HEK293T (cell line): ENCODE measurements around the gene BHLHE23.

Experiments used
- ARNT ChIP-seq: fragments of 450-650 bp; IDR thresholded peaks from 2 replicates; pipeline ENCODE4 v1.6.1; 2017; ENCODE audit warnings: mild to moderate bottlenecking
- ELF4 ChIP-seq: fragments of 450-650 bp; IDR thresholded peaks from 2 replicates; pipeline ENCODE4 v1.6.1; 2017; ENCODE audit warnings: antibody characterized with exemption
- FOXA1 ChIP-seq: fragments of 450-650 bp; IDR thresholded peaks from 2 replicates; pipeline ENCODE4 v1.6.1; 2016; ENCODE audit warnings: mild to moderate bottlenecking
- FOXK2 ChIP-seq: fragments of 450-650 bp; IDR thresholded peaks from 2 replicates; pipeline ENCODE4 v1.6.1; 2016; ENCODE audit warnings: mild to moderate bottlenecking
- FOXM1 ChIP-seq: fragments of 450-650 bp; IDR thresholded peaks from 2 replicates; pipeline ENCODE4 v1.6.1; 2017; ENCODE audit warnings: mild to moderate bottlenecking, borderline replicate concordance
- HDGF ChIP-seq: fragments of 450-650 bp; IDR thresholded peaks from 2 replicates; pipeline ENCODE4 v1.6.1; 2017; ENCODE audit warnings: antibody characterized with exemption, borderline replicate concordance
- L3MBTL2 ChIP-seq: fragments of 450-650 bp; conservative IDR thresholded peaks from 2 replicates; pipeline ENCODE4 v1.6.1; 2016; ENCODE audit warnings: mild to moderate bottlenecking
- LEF1 ChIP-seq: fragments of 450-650 bp; IDR thresholded peaks from 2 replicates; pipeline ENCODE4 v1.6.1; 2017; ENCODE audit warnings: mild to moderate bottlenecking, borderline replicate concordance
- SP1 ChIP-seq: fragments of 450-650 bp; IDR thresholded peaks from 2 replicates; pipeline ENCODE4 v1.6.1; 2017
- SUZ12 ChIP-seq: fragments of 450-650 bp; IDR thresholded peaks from 2 replicates; pipeline ENCODE4 v1.6.1; 2016; ENCODE audit warnings: mild to moderate bottlenecking
- TARDBP ChIP-seq: fragments of 450-650 bp; IDR thresholded peaks from 2 replicates; pipeline ENCODE4 v1.6.1; 2016
- ZNF384 ChIP-seq: fragments of 450-650 bp; IDR thresholded peaks from 2 replicates; pipeline ENCODE4 v1.6.1; 2016
- TF ChIP-seq, protein P1 (sequence below): fragments of 450-650 bp; IDR thresholded peaks from 2 replicates; pipeline ENCODE4 v1.6.1; 2016

GRCh38 chr20:62991863-62992262 lies 14.9 kb downstream of the BHLHE23 start:
- no peak for TF ChIP-seq SUZ12
- TF ChIP-seq LEF1, result no peak
- no peak for TF ChIP-seq TARDBP
- no peak for TF ChIP-seq FOXM1
- TF ChIP-seq L3MBTL2, result no peak
- TF ChIP-seq, protein P1, sequence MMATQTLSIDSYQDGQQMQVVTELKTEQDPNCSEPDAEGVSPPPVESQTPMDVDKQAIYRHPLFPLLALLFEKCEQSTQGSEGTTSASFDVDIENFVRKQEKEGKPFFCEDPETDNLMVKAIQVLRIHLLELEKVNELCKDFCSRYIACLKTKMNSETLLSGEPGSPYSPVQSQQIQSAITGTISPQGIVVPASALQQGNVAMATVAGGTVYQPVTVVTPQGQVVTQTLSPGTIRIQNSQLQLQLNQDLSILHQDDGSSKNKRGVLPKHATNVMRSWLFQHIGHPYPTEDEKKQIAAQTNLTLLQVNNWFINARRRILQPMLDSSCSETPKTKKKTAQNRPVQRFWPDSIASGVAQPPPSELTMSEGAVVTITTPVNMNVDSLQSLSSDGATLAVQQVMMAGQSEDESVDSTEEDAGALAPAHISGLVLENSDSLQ, result no peak
- TF ChIP-seq SP1, result no peak
- TF ChIP-seq HDGF, result no peak
- TF ChIP-seq ELF4, result no peak
- no peak for TF ChIP-seq ZNF384
- no peak for TF ChIP-seq FOXK2
- TF ChIP-seq ARNT, result no peak
- TF ChIP-seq FOXA1, result no peak
